Body of pancreas (tissue), 4 donors: ENCODE data around the gene ADCY9. TPM values are rescaled to one million over a fixed set of nuclear protein-coding genes. Genes with fewer than 3 reads are reported as not detected.

Experiments used
- ATAC-seq: fragments of 150-250 bp; one replicate; pipeline ENCODE4 v1.9.1; 2016
- DNase-seq, 4 donors: peaks; one replicate each; pipeline ENCODE4 v3.0.0-alpha.2; 2019
- H3K27ac ChIP-seq, 4 donors: fragments of 200-600 bp; sonication (generic); 1 replicate in 3 of 4; 2 replicates in 1 of 4; pipeline versions ENCODE4 v1.5.1 to v1.6.1; 2016 to 2019; ENCODE audit warnings: mild to moderate bottlenecking in 1 of 4, mixed read lengths in 1 of 4, moderate library complexity in 1 of 4
- H3K27me3 ChIP-seq, 2 donors: fragments of 200-600 bp; sonication (generic); one replicate each; pipeline ENCODE4 v1.6.0; 2016; ENCODE audit warnings: mild to moderate bottlenecking in 1 of 2
- H3K36me3 ChIP-seq, 2 donors: fragments of 200-600 bp; sonication (generic); replicated peaks in 1 of 2; 2 replicates each; pipeline ENCODE4 v1.5.1; 2016; ENCODE audit warnings: low read depth in 2 of 2; ENCODE audit not compliant: insufficient read depth in 1 of 2
- H3K4me1 ChIP-seq: fragments of 200-600 bp; sonication (generic); one replicate; pipeline ENCODE4 v1.6.0; 2016
- H3K4me3 ChIP-seq, 2 donors: fragments of 200-600 bp; sonication (generic); 1 replicate in 1 of 2; 2 replicates in 1 of 2; pipeline ENCODE4 v1.5.1; 2016 to 2019
- H3K9me3 ChIP-seq, 3 donors: fragments of 200-600 bp; sonication (generic); 1 replicate in 2 of 3; 2 replicates in 1 of 3; pipeline ENCODE4 v1.5.1; 2016
- POLR2A ChIP-seq, 3 donors: fragments of 450-650 bp; IDR thresholded peaks; one replicate each; pipeline ENCODE4 v1.6.1; 2016; ENCODE audit warnings: antibody characterized with exemption in 3 of 3, mild to moderate bottlenecking in 2 of 3
- WGBS, 2 donors: methylation state at CpG; one replicate each; pipeline ENCODE4 v1.1.5; 2017; 5-methylcytosine and 5-hydroxymethylcytosine counted together
- intact Hi-C: fragments of 100-400 bp; cut with DNase I; formaldehyde crosslinking; loops from one replicate; pipeline ENCODE4 v1.15.1; 2023
- total RNA-seq, 2 donors: library from RNA; depleted of rRNA; stranded (reverse); fragments of >200 nt; gene quantifications; one replicate each; pipeline ENCODE4 v1.1.0, GENCODE V29; 2016
- TF ChIP-seq, protein P1 (sequence below), 7 experiments: fragments of 450-650 bp in 4 of 7; fragments of 200-600 bp in 3 of 7; sonication (generic) in 3 of 7; IDR thresholded peaks; one replicate each; pipeline ENCODE4 v1.5.1; 2016 to 2019; ENCODE audit warnings: antibody characterized with exemption in 7 of 7

ADCY9 gene
- 10 to 100 TPM; 22.4 to 29.1 TPM for total RNA-seq

DNA sequence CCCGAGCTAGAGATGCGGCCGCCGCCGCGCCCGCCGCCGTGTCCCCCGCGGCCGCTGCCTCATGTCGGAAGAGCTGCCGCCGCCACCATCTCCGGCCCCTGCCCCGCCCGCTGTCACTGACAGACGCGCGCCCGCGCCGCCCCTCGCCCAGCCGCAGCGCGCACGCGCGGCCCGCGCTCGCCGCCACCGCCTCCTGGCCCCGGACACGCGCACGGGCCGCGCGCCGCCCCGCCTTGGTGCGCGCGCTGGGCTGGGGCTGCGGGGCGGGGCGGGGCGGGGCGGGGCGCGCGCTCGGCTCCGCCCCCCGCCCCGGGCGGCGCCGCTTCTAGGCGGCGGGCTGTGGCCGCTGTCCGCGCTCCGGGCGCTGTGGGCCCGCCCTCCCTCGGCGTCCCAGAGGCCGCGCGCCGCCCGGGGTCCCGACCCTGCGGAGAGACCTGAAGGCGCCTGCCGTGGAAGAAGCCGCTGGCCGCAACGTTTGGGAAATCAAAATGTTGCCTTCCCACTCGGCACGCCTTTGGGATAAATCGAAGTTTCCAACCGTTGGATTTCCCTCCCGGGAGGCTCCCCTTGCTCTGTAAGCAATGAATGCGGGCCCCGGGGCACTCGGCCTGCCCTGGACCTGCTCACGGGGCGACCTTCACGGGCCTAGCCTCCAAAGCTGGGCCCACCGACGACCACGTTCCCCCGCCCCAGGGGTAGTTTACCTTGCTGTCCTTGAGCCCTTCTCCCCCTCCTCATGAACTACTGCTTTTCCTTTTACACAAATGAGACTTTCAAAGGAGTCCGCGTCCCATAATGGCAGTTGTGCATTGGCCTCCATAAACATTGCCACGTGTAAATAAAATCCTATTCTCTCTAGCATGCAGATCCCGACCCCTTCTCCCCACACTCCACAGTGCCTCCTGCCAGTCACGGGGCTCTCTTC lies at the start of gene ADCY9:
Gene ADCY9 (minus strand): TSS at position 118 of the 925 bp plus-strand sequence. CDS start 1,000 bp downstream, outside the sequence.
- Histone ChIP-seq H3K4me1 (peaks cover 39% of the 10 kb centered on the region), H3K4me3 (peak within 1 kb of the TSS; percentile 74 to 79), H3K36me3 (no peaks in the 10 kb centered on the region), H3K27ac (peak within 1 kb of the TSS; percentile 29 to 79 (median 76)), H3K9me3 (no peaks in the 10 kb centered on the region), H3K27me3 (no peaks in the 10 kb centered on the region)
- TF ChIP-seq POLR2A (IDR thresholded peaks at IDR 0.05): peak in 2 of 3 donors; percentile 59 to 67
- TF ChIP-seq, protein P1, sequence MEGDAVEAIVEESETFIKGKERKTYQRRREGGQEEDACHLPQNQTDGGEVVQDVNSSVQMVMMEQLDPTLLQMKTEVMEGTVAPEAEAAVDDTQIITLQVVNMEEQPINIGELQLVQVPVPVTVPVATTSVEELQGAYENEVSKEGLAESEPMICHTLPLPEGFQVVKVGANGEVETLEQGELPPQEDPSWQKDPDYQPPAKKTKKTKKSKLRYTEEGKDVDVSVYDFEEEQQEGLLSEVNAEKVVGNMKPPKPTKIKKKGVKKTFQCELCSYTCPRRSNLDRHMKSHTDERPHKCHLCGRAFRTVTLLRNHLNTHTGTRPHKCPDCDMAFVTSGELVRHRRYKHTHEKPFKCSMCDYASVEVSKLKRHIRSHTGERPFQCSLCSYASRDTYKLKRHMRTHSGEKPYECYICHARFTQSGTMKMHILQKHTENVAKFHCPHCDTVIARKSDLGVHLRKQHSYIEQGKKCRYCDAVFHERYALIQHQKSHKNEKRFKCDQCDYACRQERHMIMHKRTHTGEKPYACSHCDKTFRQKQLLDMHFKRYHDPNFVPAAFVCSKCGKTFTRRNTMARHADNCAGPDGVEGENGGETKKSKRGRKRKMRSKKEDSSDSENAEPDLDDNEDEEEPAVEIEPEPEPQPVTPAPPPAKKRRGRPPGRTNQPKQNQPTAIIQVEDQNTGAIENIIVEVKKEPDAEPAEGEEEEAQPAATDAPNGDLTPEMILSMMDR (IDR thresholded peaks at IDR 0.05): peak in 1 of 7 experiments; percentile 13
- peak; percentile 90 for ATAC-seq
- intact Hi-C loops: loop anchor here (10.0 kb wide), 1 partner anchor 132 kb away; no protein-coding TSS in a partner anchor
- peak; percentile 80 to 87 (median 82) for DNase-seq
- WGBS, 2 donors: 3 to 20% methylated on average over 7 to 72 of the region's 105 CpGs

DNA sequence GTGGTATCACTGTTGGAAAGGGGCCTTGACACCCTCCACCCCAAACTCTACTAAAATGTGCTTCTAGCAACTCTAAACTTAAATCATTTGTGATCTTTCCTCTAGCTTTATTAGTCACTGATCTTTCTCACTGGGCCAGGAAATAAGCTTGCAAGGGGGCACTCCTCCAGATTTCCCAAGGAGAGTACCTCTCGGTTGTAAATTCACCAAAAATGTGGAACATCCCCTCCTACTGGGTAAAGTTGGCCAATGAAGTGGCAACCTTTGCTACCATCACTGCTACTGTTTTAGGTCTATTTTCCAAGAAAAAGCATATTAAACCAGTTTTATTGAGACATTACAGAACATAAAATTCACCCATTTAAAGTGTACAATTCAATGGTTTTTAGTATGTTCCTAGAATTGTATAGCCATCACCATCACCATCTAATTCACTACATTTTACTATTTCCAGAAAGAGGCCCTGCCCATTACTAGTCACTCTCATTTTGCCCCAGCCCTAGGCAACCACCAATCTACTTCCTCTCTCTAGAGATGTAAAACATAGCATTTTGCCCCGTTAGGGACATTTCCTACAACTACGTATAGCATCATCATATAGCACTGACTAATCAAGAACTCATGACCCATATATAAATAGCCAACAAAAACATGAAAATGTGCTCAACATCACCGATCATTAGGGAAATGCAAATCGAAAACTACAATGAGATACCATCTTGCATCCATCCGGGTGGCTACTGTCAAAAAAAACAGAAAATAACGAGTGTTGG lies 44.6 kb upstream of the ADCY9 start:
- no peak overlapping the region for H3K27ac ChIP-seq
- intact Hi-C loops: no loop called here
- no peak for ATAC-seq

DNA sequence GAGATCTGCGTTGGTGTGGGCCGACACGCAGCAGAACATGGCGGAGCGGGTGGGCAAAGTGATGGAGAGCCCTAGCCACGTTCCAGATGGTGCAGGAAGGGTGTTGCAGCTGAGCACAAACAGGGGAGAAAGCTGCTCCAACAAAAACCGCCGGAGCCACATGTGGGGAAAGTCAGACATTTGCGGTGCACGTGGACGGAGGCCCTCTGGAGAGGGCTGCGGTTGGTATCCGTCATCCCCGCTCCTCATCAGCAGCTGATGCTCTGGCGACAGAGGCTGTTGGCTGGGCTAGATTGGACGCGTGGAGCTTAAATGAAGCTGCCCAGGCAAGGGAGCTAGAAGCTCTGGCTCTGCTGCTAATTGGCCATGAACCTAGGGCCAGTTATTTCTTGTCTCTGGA lies 43.5 kb upstream of the ADCY9 start:
- DNase-seq (no peak), ATAC-seq (no peak)
- Histone ChIP-seq H3K9me3 (no peaks in the 10 kb centered on the region), H3K36me3 (no peaks in the 10 kb centered on the region), H3K4me1 (no peaks in the 10 kb centered on the region), H3K27me3 (no peaks in the 10 kb centered on the region), H3K4me3 (no peak overlapping the region), H3K27ac (no peak overlapping the region)
- intact Hi-C loops: loop anchor here (5.0 kb wide), 1 partner anchor 252 kb away; no protein-coding TSS in a partner anchor
- 91 to 92% methylated on average over 15 to 17 of the region's 17 CpGs for WGBS, 2 donors
- TF ChIP-seq, protein P1 (IDR thresholded peaks at IDR 0.05): no peak
- no peak for TF ChIP-seq POLR2A (IDR thresholded peaks at IDR 0.05)

More for the DNA sequence above, 44.6 kb upstream of the ADCY9 start:
- 72 to 76% methylated on average over 7 of the region's 7 CpGs for WGBS, 2 donors
- no peak for TF ChIP-seq POLR2A (IDR thresholded peaks at IDR 0.05)
- TF ChIP-seq, protein P1 (IDR thresholded peaks at IDR 0.05): peak in 1 of 7 experiments; percentile 16
- Histone ChIP-seq H3K36me3 (no peaks in the 10 kb centered on the region), H3K4me3 (no peak overlapping the region), H3K27me3 (no peaks in the 10 kb centered on the region), H3K4me1 (no peaks in the 10 kb centered on the region), H3K9me3 (no peaks in the 10 kb centered on the region)
- DNase-seq: no peak

DNA sequence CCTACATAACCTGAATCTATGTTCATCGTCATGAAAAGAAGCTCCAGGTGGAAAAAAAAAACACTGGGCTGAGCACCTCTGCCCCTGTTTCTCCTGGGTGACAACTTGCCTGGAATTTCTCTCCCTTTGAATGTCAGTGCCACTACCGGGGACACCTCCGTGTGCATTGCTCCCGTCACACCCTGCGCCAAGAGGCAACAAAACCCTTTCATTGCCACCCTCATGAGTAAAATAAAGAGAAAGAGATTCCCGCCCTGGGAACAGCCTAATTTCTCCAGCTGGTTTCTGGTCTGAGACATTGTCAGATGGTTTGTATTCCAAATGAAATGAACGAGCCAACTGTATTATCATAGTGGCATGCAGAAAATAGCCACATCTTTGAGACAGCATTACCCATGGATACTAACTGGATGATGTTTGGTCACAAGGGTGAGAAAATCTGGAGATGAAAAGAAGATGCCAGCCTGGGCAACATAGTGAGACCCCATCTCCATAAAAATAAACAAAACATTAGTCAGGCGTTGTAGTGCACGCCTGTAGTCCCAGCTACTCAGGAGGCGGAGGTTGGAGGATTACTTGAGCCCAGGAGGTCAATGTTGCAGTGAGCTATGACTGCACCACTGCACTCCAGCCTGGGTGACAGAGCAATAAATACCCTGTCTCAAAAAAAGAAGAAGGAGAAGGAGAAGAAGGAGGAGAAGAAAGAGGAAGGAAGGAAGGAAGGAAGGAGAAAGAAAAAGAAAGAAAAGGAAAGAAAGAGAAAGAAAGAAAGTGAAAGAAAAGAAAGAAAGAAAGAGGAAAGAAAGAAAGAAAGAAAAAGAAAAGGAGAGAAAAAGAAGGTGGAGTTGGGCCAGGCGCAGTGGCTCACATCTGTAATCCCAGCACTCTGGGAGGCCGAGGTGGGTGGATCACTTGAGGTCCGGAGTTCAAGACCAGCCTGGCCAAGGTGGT lies 42.2 kb upstream of the ADCY9 start:
- intact Hi-C loops: loop anchor here (5.0 kb wide), 1 partner anchor 251 kb away; no protein-coding TSS in a partner anchor
- Histone ChIP-seq H3K9me3 (no peaks in the 10 kb centered on the region), H3K36me3 (no peaks in the 10 kb centered on the region), H3K27me3 (no peaks in the 10 kb centered on the region), H3K27ac (no peak overlapping the region), H3K4me3 (no peak overlapping the region), H3K4me1 (no peaks in the 10 kb centered on the region)
- WGBS, 2 donors: 77 to 82% methylated on average over 13 of the region's 13 CpGs
- DNase-seq (no peak), ATAC-seq (no peak)
- TF ChIP-seq POLR2A (IDR thresholded peaks at IDR 0.05): no peak
- TF ChIP-seq, protein P1 (IDR thresholded peaks at IDR 0.05): no peak
